ENCODE measurements around the gene ZNF362.

DNA sequence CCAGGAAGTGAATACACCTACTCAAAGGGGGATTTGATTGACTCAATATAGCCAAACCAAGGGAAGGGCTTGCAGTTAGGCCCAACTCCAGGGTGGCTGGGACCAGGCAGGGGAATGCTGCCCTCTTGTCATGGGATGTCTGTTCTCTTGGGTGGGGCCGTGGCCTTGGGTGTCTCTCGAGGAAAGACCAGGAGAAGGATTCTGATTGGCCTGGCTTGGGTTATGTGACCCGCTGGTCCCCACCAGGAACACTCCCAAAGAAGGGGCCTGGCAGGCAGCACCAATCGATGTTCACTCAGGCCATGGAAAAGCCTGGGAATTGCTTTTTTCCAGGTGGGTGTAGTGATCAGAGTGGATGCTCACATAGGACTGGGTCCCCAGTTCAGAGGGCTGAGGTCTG, 10.1 kb upstream of the ZNF362 start:
- TF ChIP-seq, protein P1, sequence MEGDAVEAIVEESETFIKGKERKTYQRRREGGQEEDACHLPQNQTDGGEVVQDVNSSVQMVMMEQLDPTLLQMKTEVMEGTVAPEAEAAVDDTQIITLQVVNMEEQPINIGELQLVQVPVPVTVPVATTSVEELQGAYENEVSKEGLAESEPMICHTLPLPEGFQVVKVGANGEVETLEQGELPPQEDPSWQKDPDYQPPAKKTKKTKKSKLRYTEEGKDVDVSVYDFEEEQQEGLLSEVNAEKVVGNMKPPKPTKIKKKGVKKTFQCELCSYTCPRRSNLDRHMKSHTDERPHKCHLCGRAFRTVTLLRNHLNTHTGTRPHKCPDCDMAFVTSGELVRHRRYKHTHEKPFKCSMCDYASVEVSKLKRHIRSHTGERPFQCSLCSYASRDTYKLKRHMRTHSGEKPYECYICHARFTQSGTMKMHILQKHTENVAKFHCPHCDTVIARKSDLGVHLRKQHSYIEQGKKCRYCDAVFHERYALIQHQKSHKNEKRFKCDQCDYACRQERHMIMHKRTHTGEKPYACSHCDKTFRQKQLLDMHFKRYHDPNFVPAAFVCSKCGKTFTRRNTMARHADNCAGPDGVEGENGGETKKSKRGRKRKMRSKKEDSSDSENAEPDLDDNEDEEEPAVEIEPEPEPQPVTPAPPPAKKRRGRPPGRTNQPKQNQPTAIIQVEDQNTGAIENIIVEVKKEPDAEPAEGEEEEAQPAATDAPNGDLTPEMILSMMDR (IDR thresholded peaks at IDR 0.05) = no peak
- TF ChIP-seq RCOR1 (IDR thresholded peaks at IDR 0.05; ENCODE audit: low read length) (no peak), RAD21 (IDR thresholded peaks at IDR 0.05; ENCODE audit: low read length) (no peak)

All from SK-N-SH (cell line).